A673 (cell line): ENCODE data around the gene CHRND. TPM values are rescaled to one million over a fixed set of nuclear protein-coding genes. Genes with fewer than 3 reads are reported as not detected.

Experiments
- BruUV-seq: library from RNA; stranded (reverse); fragments of 400-500 nt; replicated peaks from 2 replicates; lab custom pipeline; 2021; lab: Mats Ljungman, UMichigan
- CTCF ChIA-PET: fragments of 300-600 bp; sonication (Branson Sonifier 250); formaldehyde crosslinking; loops from one replicate; lab custom pipeline; 2022; ENCODE audit warnings: antibody characterized with exemption; lab: Charles Lee
- POLR2A ChIA-PET: fragments of 300-600 bp; sonication (Branson Sonifier 250); formaldehyde crosslinking; loops from one replicate; lab custom pipeline; 2022; ENCODE audit warnings: antibody characterized with exemption; ENCODE audit not compliant: low non-redundant PET; lab: Charles Lee
- DNase-seq: peaks from one replicate; pipeline ENCODE4 v3.0.0-alpha.2; 2015; ENCODE audit warnings: low spot score
- H3K27ac ChIP-seq: fragments of 200-600 bp; sonication (generic); 2 replicates; pipeline ENCODE4 v1.5.1; 2016; ENCODE audit warnings: mixed run types, low read depth, mild to moderate bottlenecking, mixed read lengths, antibody characterized with exemption, low read length; ENCODE audit not compliant: poor library complexity, severe bottlenecking
- H3K27me3 ChIP-seq: fragments of 200-600 bp; sonication (generic); replicated peaks from 2 replicates; pipeline ENCODE4 v1.6.1; 2017; ENCODE audit warnings: mixed run types, low read depth, mild to moderate bottlenecking, mixed read lengths, antibody characterized with exemption, low read length; ENCODE audit not compliant: insufficient read depth, poor library complexity
- H3K36me3 ChIP-seq: fragments of 200-600 bp; sonication (generic); 2 replicates; pipeline ENCODE4 v1.6.1; 2016; ENCODE audit warnings: mixed run types, mild to moderate bottlenecking, mixed read lengths, antibody characterized with exemption, low read length; ENCODE audit not compliant: insufficient read depth, poor library complexity, severe bottlenecking
- H3K4me1 ChIP-seq: fragments of 200-600 bp; sonication (generic); 2 replicates; pipeline ENCODE4 v1.6.1; 2017; ENCODE audit warnings: mixed run types, mild to moderate bottlenecking, mixed read lengths, antibody characterized with exemption, low read length; ENCODE audit not compliant: insufficient read depth, poor library complexity, severe bottlenecking
- H3K4me3 ChIP-seq: fragments of 200-600 bp; sonication (generic); 2 replicates; pipeline ENCODE4 v1.5.1; 2016; ENCODE audit warnings: low read depth, mixed run types, mild to moderate bottlenecking, mixed read lengths, low read length; ENCODE audit not compliant: poor library complexity, severe bottlenecking
- H3K9me3 ChIP-seq: fragments of 200-600 bp; sonication (generic); 2 replicates; pipeline ENCODE4 v1.6.1; 2016; ENCODE audit warnings: mixed run types, low read depth, mild to moderate bottlenecking, mixed read lengths, antibody characterized with exemption, low read length; ENCODE audit not compliant: poor library complexity, severe bottlenecking
- EZH2 ChIP-seq: fragments of 200-600 bp; sonication (generic); IDR thresholded peaks from 2 replicates; pipeline ENCODE4 v1.6.1; 2017; ENCODE audit warnings: borderline replicate concordance, low read depth, mild to moderate bottlenecking, mixed read lengths, antibody characterized with exemption, low read length; ENCODE audit not compliant: poor library complexity, severe bottlenecking
- intact Hi-C: fragments of 100-400 bp; cut with micrococcal nuclease; formaldehyde crosslinking; loops from one replicate; pipeline ENCODE4 v1.10.0; 2022; ENCODE audit not compliant: unreplicated experiment
- total RNA-seq: library from RNA; stranded (reverse); gene quantifications from 2 replicates; pipeline ENCODE4 v1.2.3, GENCODE V29; 2021
- TF ChIP-seq, protein P1 (sequence below): fragments of 300-800, 200-600 bp; sonication (generic); conservative IDR thresholded peaks from 2 replicates; pipeline ENCODE4 v1.5.1; 2017; ENCODE audit warnings: low read depth, mild to moderate bottlenecking, antibody characterized with exemption, low read length, moderate library complexity, mixed read lengths

The CHRND gene
- total RNA-seq, 1 experiment from 2014 or later = not detected

DNA sequence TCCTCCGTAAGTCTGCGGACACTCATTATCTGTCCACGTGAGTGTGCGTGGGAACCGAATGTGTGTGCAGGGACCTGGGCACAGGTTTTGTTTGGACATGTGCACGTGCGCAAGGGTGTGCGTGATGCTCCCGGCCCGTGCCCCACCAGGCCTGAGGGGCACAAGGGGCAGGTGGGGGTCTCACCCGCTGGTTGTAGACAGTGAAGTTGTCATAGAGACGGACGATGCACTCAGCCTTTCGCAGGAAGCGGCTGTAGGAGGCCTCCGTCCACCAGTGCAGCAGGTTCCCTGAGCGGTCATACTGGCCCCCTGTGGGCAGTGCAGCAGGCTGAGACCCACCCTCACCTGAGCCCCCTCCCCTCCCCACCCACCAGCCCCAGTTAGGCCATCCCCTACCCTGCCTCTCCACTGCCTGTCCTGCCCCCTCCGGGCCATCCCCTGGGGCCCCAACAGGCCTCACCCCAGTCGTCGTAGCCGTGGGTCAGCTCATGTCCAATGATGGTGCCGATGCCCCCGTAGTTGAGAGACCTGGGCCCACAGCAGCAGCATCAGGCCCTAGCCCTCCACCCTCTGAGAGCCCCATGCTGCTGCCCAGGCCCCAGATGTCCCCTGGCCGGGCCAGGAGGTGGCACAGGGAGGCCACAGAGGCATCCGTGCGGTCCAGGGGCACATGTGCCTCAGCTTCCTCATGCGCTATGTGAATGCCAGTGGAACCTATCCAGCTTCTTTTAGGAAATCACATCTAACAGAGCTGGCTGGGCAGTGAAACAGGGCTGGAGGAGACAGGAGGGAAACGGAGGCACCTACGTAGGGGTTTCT lies 44.4 kb upstream of the CHRND start:
- ChIA-PET POLR2A (no interaction called here), CTCF (no interaction called here)
- H3K4me3 ChIP-seq = no peak overlapping the region
- TF ChIP-seq EZH2 = no peak
- TF ChIP-seq, protein P1, sequence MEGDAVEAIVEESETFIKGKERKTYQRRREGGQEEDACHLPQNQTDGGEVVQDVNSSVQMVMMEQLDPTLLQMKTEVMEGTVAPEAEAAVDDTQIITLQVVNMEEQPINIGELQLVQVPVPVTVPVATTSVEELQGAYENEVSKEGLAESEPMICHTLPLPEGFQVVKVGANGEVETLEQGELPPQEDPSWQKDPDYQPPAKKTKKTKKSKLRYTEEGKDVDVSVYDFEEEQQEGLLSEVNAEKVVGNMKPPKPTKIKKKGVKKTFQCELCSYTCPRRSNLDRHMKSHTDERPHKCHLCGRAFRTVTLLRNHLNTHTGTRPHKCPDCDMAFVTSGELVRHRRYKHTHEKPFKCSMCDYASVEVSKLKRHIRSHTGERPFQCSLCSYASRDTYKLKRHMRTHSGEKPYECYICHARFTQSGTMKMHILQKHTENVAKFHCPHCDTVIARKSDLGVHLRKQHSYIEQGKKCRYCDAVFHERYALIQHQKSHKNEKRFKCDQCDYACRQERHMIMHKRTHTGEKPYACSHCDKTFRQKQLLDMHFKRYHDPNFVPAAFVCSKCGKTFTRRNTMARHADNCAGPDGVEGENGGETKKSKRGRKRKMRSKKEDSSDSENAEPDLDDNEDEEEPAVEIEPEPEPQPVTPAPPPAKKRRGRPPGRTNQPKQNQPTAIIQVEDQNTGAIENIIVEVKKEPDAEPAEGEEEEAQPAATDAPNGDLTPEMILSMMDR = no peak
- H3K36me3 ChIP-seq = no peaks in the 10 kb centered on the region
- BruUV-seq = no TSS peak
- DNase-seq = no peak
- intact Hi-C loops = no loop called here
- no peaks in the 10 kb centered on the region for H3K4me1 ChIP-seq
- no peaks in the 10 kb centered on the region for H3K9me3 ChIP-seq
- H3K27me3 ChIP-seq = peaks cover 25% of the 10 kb centered on the region
- no peak overlapping the region for H3K27ac ChIP-seq

DNA sequence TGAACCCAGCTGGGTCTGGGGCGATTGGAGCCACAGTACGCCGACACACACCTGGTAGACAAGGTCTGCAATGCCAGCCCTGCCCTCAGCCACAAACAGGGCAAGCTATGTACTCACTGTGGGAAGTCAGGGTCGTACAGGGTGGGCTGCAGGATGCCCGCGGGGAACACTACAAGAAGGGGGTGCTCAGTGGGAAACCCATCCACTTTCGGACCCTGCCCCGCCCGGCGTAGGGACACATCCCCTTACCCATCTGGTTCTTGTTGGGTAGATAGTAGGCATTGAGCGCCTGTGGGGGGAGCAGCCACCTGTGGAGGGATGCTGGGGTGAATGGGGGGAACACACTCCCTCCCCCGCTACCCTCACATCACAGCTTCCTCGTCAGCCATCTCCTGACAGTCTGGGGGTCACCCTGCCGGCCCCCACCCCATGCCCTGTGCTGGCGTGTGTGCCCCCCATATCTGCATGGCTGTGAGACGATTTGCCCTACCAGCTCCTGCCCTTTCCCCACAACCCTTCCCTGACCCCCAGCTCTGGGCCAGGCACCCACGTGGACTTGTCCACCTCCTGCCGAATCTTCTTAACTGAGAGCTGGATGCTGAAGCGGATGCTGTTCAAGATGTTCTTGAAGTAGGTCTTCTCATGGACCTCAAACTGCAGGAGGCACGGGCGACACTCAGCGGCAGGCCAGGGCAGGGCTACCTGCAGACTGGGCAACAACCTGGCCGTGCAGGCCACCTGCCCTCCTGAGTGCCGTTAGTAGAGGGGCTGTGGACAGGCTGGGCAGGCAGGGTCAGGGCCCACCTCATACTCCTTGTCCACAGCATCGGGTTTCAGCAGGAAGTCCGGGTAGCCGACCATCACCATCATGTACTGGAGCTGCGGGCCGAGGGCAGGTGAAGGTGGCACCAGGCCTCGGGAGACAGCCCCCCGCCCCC lies 43.4 kb upstream of the CHRND start:
- no peaks in the 10 kb centered on the region for H3K36me3 ChIP-seq
- H3K27ac ChIP-seq = no peak overlapping the region
- intact Hi-C loops = no loop called here
- no peaks in the 10 kb centered on the region for H3K4me1 ChIP-seq
- ChIA-PET POLR2A (no interaction called here), CTCF (interaction anchor here (0.6 kb wide), 1 partner anchor 12 kb away, joined by 3 read pairs; no protein-coding TSS in a partner anchor)
- H3K4me3 ChIP-seq = no peak overlapping the region
- BruUV-seq = no TSS peak
- DNase-seq = no peak
- TF ChIP-seq, protein P1 = no peak
- TF ChIP-seq EZH2 = no peak
- peaks cover 35% of the 10 kb centered on the region for H3K27me3 ChIP-seq
- H3K9me3 ChIP-seq = no peaks in the 10 kb centered on the region

DNA sequence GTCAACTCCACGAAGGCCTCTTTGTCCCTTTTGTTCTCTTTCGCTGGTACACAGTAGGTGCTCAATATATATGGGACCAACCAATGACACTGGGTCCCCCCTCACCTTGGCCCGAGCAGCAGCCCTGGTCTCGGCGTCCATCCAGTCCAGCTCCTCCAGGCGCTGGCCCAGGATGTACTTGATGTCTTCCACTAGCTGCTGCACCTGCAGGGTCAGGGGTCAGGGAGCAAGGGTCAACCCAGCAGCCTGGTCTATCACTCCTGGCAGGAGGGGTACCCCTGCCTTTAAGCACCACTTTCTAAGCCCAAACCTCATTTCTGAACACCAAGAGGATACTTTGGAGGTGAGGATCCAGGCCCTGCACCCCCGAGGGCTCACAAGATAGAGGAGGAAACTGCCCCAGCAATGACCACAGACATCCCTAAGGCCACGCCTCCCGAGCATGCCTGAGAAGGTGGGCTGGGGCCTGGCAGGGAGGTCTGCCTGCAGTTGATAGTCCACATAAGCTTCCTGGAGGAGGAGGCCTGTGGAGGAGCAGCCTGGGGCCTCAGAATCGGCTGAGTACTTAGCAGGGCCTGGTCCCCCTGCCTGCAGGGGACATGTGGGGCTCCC lies 42.5 kb upstream of the CHRND start:
- Histone ChIP-seq H3K27me3 (peaks cover 42% of the 10 kb centered on the region), H3K27ac (no peak overlapping the region), H3K4me3 (no peak overlapping the region), H3K9me3 (no peaks in the 10 kb centered on the region), H3K4me1 (no peaks in the 10 kb centered on the region), H3K36me3 (no peaks in the 10 kb centered on the region)
- no peak for TF ChIP-seq EZH2
- ChIA-PET CTCF (interaction anchor here (0.6 kb wide), 1 partner anchor 11 kb away, joined by 3 read pairs; no protein-coding TSS in a partner anchor), POLR2A (no interaction called here)
- no TSS peak for BruUV-seq
- DNase-seq = no peak
- intact Hi-C loops = no loop called here
